Measurements from ENCODE around the gene IL26. TPM values are rescaled to one million over a fixed set of nuclear protein-coding genes. Genes with fewer than 3 reads are reported as not detected.

IL26 gene
- polyA plus RNA-seq, 1 donor from 2014 or later, result not detected

DNA sequence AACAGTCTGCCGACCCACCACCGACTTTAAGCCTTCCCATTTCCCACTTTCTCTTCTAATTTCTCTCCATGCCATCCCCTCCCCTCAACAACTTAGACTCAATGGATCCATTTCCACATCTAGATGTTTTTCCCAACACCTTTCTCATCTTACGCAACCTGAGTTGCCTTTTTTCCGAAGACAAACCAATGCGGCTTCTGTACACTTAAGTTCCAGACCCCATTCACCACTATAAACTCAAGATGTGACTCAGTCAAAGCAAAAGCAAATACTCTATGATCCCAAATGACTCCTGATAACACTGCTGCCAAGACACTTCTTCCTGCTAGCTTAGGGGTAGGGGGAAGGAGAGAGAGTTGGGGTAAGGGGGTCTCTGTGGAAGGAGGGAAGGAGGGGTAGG lies 26.5 kb upstream of the IL26 start:
- Histone ChIP-seq H3K9me3 (ENCODE audit: low read length) (no peaks in the 10 kb centered on the region), H3K27ac (ENCODE audit: low read length) (no peak overlapping the region), H3K9ac (ENCODE audit: low read length) (no peak overlapping the region), H2AFZ (ENCODE audit: low read depth, low read length) (no peak overlapping the region), H3K27me3 (ENCODE audit: insufficient read depth, low read depth, low read length) (no peaks in the 10 kb centered on the region), H3F3A (ENCODE audit: insufficient read depth, low read length, poor library complexity, severe bottlenecking) (no peaks in the 10 kb centered on the region), H3K9me2 (ENCODE audit: insufficient read depth, low read length) (no peaks in the 10 kb centered on the region), H4K20me1 (ENCODE audit: insufficient read depth) (no peaks in the 10 kb centered on the region), H3K4me2 (ENCODE audit: low read length) (no peak overlapping the region), H3K79me2 (replicated peaks; ENCODE audit: insufficient read depth, low read length) (no peaks in the 10 kb centered on the region), H3K4me3 (ENCODE audit: low read length) (no peak overlapping the region), H3K36me3 (ENCODE audit: insufficient read depth, low read length) (no peaks in the 10 kb centered on the region)
- TF ChIP-seq EP300 (conservative IDR thresholded peaks at IDR 0.05; ENCODE audit: poor library complexity, severe bottlenecking) (no peak), EZH2 (IDR thresholded peaks at IDR 0.05; ENCODE audit: borderline replicate concordance, insufficient read depth, low read length, poor library complexity, severe bottlenecking) (no peak), POLR2AphosphoS5 (IDR thresholded peaks at IDR 0.05) (no peak), RAD21 (conservative IDR thresholded peaks at IDR 0.05) (no peak), SMC3 (conservative IDR thresholded peaks at IDR 0.05; ENCODE audit: poor library complexity) (no peak), MXI1 (conservative IDR thresholded peaks at IDR 0.05; ENCODE audit: poor library complexity, severe bottlenecking) (no peak), TAF1 (IDR thresholded peaks at IDR 0.05; ENCODE audit: low read depth) (no peak)
- TF ChIP-seq, protein P1, sequence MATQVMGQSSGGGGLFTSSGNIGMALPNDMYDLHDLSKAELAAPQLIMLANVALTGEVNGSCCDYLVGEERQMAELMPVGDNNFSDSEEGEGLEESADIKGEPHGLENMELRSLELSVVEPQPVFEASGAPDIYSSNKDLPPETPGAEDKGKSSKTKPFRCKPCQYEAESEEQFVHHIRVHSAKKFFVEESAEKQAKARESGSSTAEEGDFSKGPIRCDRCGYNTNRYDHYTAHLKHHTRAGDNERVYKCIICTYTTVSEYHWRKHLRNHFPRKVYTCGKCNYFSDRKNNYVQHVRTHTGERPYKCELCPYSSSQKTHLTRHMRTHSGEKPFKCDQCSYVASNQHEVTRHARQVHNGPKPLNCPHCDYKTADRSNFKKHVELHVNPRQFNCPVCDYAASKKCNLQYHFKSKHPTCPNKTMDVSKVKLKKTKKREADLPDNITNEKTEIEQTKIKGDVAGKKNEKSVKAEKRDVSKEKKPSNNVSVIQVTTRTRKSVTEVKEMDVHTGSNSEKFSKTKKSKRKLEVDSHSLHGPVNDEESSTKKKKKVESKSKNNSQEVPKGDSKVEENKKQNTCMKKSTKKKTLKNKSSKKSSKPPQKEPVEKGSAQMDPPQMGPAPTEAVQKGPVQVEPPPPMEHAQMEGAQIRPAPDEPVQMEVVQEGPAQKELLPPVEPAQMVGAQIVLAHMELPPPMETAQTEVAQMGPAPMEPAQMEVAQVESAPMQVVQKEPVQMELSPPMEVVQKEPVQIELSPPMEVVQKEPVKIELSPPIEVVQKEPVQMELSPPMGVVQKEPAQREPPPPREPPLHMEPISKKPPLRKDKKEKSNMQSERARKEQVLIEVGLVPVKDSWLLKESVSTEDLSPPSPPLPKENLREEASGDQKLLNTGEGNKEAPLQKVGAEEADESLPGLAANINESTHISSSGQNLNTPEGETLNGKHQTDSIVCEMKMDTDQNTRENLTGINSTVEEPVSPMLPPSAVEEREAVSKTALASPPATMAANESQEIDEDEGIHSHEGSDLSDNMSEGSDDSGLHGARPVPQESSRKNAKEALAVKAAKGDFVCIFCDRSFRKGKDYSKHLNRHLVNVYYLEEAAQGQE (IDR thresholded peaks at IDR 0.05; ENCODE audit: borderline replicate concordance), result no peak

DNA sequence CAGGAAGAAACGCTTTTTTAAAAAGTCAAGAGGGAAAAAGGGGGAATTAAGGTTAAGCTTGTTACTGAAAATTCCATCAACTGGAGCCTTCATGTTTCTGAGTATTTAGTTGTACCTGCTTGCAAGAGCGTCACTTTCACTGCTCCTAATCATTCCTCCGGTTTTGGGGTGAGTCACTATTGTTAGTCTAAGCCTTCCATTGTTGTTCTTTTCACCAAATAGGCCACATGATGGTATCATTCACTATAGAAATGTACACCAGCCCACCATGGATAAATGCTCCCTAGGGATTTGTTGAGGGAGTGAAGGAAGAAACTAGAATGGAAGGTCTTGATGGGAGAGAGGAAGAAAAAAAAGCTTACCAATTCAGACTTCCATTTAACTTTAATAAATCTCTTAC lies 24.8 kb upstream of the IL26 start:
- Histone ChIP-seq H3K9me2 (ENCODE audit: insufficient read depth, low read length) (no peaks in the 10 kb centered on the region), H3K9ac (ENCODE audit: low read length) (no peak overlapping the region), H3F3A (ENCODE audit: insufficient read depth, low read length, poor library complexity, severe bottlenecking) (no peaks in the 10 kb centered on the region), H3K79me2 (replicated peaks; ENCODE audit: insufficient read depth, low read length) (no peaks in the 10 kb centered on the region), H3K4me2 (ENCODE audit: low read length) (no peak overlapping the region), H4K20me1 (ENCODE audit: insufficient read depth) (no peaks in the 10 kb centered on the region), H3K27ac (ENCODE audit: low read length) (no peak overlapping the region), H2AFZ (ENCODE audit: low read depth, low read length) (no peak overlapping the region), H3K36me3 (ENCODE audit: insufficient read depth, low read length) (no peaks in the 10 kb centered on the region), H3K27me3 (ENCODE audit: insufficient read depth, low read depth, low read length) (no peaks in the 10 kb centered on the region), H3K4me3 (ENCODE audit: low read length) (no peak overlapping the region), H3K9me3 (ENCODE audit: low read length) (no peaks in the 10 kb centered on the region)
- no peak for TF ChIP-seq EZH2 (IDR thresholded peaks at IDR 0.05; ENCODE audit: borderline replicate concordance, insufficient read depth, low read length, poor library complexity, severe bottlenecking)
- no peak for TF ChIP-seq TAF1 (IDR thresholded peaks at IDR 0.05; ENCODE audit: low read depth)
- no peak for TF ChIP-seq MXI1 (conservative IDR thresholded peaks at IDR 0.05; ENCODE audit: poor library complexity, severe bottlenecking)
- TF ChIP-seq EP300 (conservative IDR thresholded peaks at IDR 0.05; ENCODE audit: poor library complexity, severe bottlenecking), result no peak
- TF ChIP-seq, protein P1 (IDR thresholded peaks at IDR 0.05; ENCODE audit: borderline replicate concordance), result no peak
- TF ChIP-seq RAD21 (conservative IDR thresholded peaks at IDR 0.05), result no peak
- TF ChIP-seq, protein P2, sequence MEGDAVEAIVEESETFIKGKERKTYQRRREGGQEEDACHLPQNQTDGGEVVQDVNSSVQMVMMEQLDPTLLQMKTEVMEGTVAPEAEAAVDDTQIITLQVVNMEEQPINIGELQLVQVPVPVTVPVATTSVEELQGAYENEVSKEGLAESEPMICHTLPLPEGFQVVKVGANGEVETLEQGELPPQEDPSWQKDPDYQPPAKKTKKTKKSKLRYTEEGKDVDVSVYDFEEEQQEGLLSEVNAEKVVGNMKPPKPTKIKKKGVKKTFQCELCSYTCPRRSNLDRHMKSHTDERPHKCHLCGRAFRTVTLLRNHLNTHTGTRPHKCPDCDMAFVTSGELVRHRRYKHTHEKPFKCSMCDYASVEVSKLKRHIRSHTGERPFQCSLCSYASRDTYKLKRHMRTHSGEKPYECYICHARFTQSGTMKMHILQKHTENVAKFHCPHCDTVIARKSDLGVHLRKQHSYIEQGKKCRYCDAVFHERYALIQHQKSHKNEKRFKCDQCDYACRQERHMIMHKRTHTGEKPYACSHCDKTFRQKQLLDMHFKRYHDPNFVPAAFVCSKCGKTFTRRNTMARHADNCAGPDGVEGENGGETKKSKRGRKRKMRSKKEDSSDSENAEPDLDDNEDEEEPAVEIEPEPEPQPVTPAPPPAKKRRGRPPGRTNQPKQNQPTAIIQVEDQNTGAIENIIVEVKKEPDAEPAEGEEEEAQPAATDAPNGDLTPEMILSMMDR (IDR thresholded peaks at IDR 0.05; ENCODE audit: poor library complexity, severe bottlenecking), result no peak
- TF ChIP-seq POLR2AphosphoS5 (IDR thresholded peaks at IDR 0.05), result no peak
- no peak for TF ChIP-seq SMC3 (conservative IDR thresholded peaks at IDR 0.05; ENCODE audit: poor library complexity)

Data from neural cell (in vitro differentiated cells).